Mucosa of stomach (tissue), 1 donor: Measurements from ENCODE around the gene CRACR2B.

Source experiments
- H3K27me3 ChIP-seq: one replicate; pipeline ENCODE4 v1.7.0; 2013; ENCODE audit warnings: mild to moderate bottlenecking, low read length; ENCODE audit not compliant: control insufficient read depth, insufficient read depth
- H3K36me3 ChIP-seq: one replicate; pipeline ENCODE4 v1.7.0; 2013; ENCODE audit warnings: low read length; ENCODE audit not compliant: control insufficient read depth, insufficient read depth
- H3K4me1 ChIP-seq: one replicate; pipeline ENCODE4 v1.7.0; 2013; ENCODE audit warnings: mild to moderate bottlenecking, low read length; ENCODE audit not compliant: control insufficient read depth, insufficient read depth
- H3K4me3 ChIP-seq: one replicate; pipeline ENCODE4 v1.7.0; 2013; ENCODE audit warnings: low read length
- H3K9ac ChIP-seq: one replicate; pipeline ENCODE4 v1.7.0; 2013; ENCODE audit warnings: mild to moderate bottlenecking, low read length, moderate library complexity
- H3K9me3 ChIP-seq: one replicate; pipeline ENCODE4 v1.7.0; 2013; ENCODE audit warnings: mild to moderate bottlenecking, low read length, moderate library complexity; ENCODE audit not compliant: control insufficient read depth
- donor health status: Pancreatic carcinoma.

The CRACR2B gene

GRCh38 chr11:828506-829175 is 922 bp downstream of the CRACR2B start:
- Histone ChIP-seq H3K27me3 (peaks cover 19% of the 10 kb centered on the region), H3K4me3 (peak overlapping the region; percentile 41), H3K4me1 (peaks cover 82% of the 10 kb centered on the region), H3K9ac (peak overlapping the region; percentile 89), H3K9me3 (no peaks in the 10 kb centered on the region), H3K36me3 (no peaks in the 10 kb centered on the region)

GRCh38 chr11:829176-829846 is 1.6 kb downstream of the CRACR2B start:
- H3K9ac ChIP-seq, result peak overlapping the region; percentile 89
- H3K9me3 ChIP-seq, result no peaks in the 10 kb centered on the region
- peak overlapping the region; percentile 26 for H3K4me3 ChIP-seq
- peaks cover 82% of the 10 kb centered on the region for H3K4me1 ChIP-seq
- no peaks in the 10 kb centered on the region for H3K36me3 ChIP-seq
- H3K27me3 ChIP-seq, result peaks cover 19% of the 10 kb centered on the region

- H3K27me3 ChIP-seq, result peaks cover 19% of the 10 kb centered on the region
- no peaks in the 10 kb centered on the region for H3K9me3 ChIP-seq
- H3K4me3 ChIP-seq, result no peak overlapping the region
- peak overlapping the region; percentile 89 for H3K9ac ChIP-seq
- no peaks in the 10 kb centered on the region for H3K36me3 ChIP-seq
- peaks cover 80% of the 10 kb centered on the region for H3K4me1 ChIP-seq
Observed at GRCh38 chr11:829847-830294, 2.2 kb downstream of the CRACR2B start.

GRCh38 chr11:830295-831117 is 2.8 kb downstream of the CRACR2B start:
- peak overlapping the region; percentile 25 for H3K4me3 ChIP-seq
- peaks cover 19% of the 10 kb centered on the region for H3K27me3 ChIP-seq
- no peaks in the 10 kb centered on the region for H3K9me3 ChIP-seq
- H3K4me1 ChIP-seq, result peaks cover 80% of the 10 kb centered on the region
- H3K9ac ChIP-seq, result no peak overlapping the region
- no peaks in the 10 kb centered on the region for H3K36me3 ChIP-seq

DNA sequence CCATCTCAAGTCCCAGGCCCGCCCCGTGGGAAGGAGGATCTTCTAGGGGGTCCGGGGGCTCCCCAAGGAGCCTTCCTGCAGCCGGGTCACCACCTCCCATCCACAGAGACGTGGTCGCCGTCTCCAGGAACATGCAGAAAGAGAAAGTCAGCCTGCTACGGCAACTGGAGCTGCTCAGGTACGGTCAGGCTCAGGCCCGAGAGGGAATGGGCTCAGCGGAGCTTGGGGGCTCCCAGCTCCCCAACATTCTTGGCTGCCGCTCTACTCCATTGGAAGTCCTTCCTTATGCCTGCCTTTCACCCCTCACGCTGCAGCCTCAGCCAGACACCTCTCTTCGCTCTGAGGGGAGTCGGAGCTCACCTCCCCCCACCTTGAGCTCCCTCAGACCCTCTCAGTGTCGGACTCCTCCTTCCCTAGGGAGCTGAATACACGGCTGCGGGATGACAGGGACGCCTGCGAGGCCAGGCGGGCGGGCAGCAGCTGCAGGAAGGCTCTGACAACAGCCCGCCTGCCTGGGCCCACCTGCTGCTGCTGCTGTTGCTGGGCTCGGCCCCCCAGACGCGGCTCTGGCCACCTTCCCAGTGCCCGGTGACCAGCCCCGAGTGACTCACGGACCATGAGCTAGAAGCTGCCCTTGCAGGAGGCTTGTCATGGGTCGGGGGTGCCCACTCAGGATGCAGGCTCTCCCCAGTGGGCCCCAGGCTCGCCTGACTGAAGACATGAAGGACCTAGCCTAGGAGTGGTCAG is 3.6 kb downstream of the CRACR2B start:
- Histone ChIP-seq H3K4me1 (peaks cover 72% of the 10 kb centered on the region), H3K4me3 (peak overlapping the region; percentile 25), H3K9ac (no peak overlapping the region), H3K36me3 (no peaks in the 10 kb centered on the region), H3K9me3 (no peaks in the 10 kb centered on the region), H3K27me3 (peaks cover 19% of the 10 kb centered on the region)

DNA sequence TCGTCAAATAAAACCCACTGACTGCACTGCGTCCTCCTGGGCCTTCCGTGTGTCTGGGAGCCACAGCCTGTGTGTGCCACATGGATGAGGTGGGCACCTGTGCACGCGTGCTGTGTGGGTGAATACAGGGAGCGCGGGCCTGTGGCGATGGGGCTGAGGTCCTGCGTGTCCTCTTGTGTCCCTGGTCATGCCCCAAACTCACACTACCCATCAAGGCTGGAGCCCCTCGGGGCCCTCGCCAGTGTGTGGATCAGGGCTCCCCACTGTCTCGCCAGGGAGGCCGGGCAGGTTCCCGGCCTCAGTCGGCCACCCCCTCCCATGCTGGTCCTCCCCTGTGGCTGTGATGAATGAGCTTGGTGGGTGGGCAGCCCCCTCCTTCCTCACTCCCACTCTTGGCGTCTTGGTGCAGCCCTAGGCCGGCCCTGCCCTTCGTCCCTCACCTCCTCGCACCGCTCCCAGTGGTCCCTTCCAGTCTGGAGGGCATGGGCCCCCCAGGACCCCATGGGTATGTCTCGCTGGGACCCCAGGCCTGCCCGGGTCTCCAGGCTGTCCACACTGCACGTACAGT is 4.3 kb downstream of the CRACR2B start:
- Histone ChIP-seq H3K9ac (peak overlapping the region; percentile 59), H3K9me3 (no peaks in the 10 kb centered on the region), H3K4me3 (peak overlapping the region; percentile 46), H3K27me3 (peaks cover 19% of the 10 kb centered on the region), H3K4me1 (peaks cover 73% of the 10 kb centered on the region), H3K36me3 (peaks cover 5% of the 10 kb centered on the region)

- Histone ChIP-seq H3K9ac (peak within 1 kb of the TSS; percentile 90), H3K27me3 (peaks cover 19% of the 10 kb centered on the region), H3K9me3 (no peaks in the 10 kb centered on the region), H3K4me3 (peak within 1 kb of the TSS; percentile 63), H3K36me3 (peaks cover 11% of the 10 kb centered on the region), H3K4me1 (peaks cover 74% of the 10 kb centered on the region)
Observed at GRCh38 chr11:832529-833113, 4.9 kb downstream of the CRACR2B start, which contains the start of gene CD151. Gene CD151, plus strand, starts transcription at chr11:832952. Its CDS starts 3,118 bp downstream, at chr11:836070.

DNA sequence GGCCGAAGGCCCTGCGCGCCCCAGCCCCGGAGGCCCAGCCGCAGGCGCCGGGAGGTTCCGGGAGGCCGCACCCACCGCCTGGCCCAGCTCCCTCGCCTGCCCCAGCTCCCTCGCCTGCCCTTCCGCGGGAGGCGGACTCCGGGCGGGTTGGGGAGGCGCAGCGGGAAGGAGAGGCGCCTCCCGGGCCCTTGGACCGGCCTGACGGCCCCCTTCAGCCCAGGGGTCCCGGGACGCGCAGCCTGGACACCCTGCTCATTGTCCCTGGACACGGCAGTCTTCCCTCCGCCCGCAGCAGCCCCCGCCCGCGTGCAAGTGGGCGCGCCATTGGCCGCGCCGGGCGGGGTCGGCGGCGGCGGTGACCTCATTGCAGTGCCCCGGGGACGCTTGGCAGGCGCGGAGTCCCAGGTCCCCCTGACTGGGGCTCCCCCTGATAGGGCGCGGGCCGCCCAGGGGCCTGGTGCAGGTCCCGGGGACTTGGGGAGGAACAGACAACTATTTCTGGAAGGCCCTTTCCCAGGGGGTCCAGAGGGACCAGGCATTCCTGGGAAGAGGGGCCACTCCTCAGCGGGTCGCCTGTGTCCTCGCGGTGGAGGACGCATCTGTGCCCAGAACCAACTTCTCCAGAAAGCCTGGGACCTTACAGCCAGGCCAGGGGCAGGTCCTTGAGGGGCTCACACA is 5.5 kb downstream of the CRACR2B start:
- Histone ChIP-seq H3K4me1 (peaks cover 74% of the 10 kb centered on the region), H3K4me3 (peak overlapping the region; percentile 63), H3K9me3 (no peaks in the 10 kb centered on the region), H3K27me3 (peaks cover 13% of the 10 kb centered on the region), H3K36me3 (peaks cover 16% of the 10 kb centered on the region), H3K9ac (peak overlapping the region; percentile 90)

GRCh38 chr11:833849-834311 is 6.2 kb downstream of the CRACR2B start:
- Histone ChIP-seq H3K36me3 (peaks cover 18% of the 10 kb centered on the region), H3K4me3 (peak overlapping the region; percentile 63), H3K9me3 (no peaks in the 10 kb centered on the region), H3K27me3 (peaks cover 11% of the 10 kb centered on the region), H3K4me1 (peaks cover 74% of the 10 kb centered on the region), H3K9ac (peak overlapping the region; percentile 90)

- peaks cover 11% of the 10 kb centered on the region for H3K27me3 ChIP-seq
- H3K9ac ChIP-seq, result peak overlapping the region; percentile 90
- peak overlapping the region; percentile 46 for H3K4me3 ChIP-seq
- peaks cover 72% of the 10 kb centered on the region for H3K4me1 ChIP-seq
- no peaks in the 10 kb centered on the region for H3K9me3 ChIP-seq
- peaks cover 26% of the 10 kb centered on the region for H3K36me3 ChIP-seq
Observed at GRCh38 chr11:834371-835316, 6.9 kb downstream of the CRACR2B start.
